HCT116 (cell line): ENCODE measurements around the gene CMIP. TPM values are rescaled to one million over a fixed set of nuclear protein-coding genes. Genes with fewer than 3 reads are reported as not detected.

Experiments
- ATAC-seq: fragments of 200-7000 bp; cut with Tn5 transposase; 2 replicates; pipeline ENCODE4 v1.9.1; 2020; ENCODE audit warnings: mild to moderate bottlenecking, moderate library complexity
- BruUV-seq: library from RNA; stranded (reverse); fragments of 400-500 nt; replicated peaks from 2 replicates; lab custom pipeline; 2021; lab: Mats Ljungman, UMichigan
- CTCF ChIA-PET: fragments of 300-600 bp; sonication (Branson Sonifier 250); formaldehyde crosslinking; loops from one replicate; lab custom pipeline; 2021; ENCODE audit warnings: antibody characterized with exemption; lab: Charles Lee
- POLR2A ChIA-PET: fragments of 300-600, 350-600 bp; sonication (Branson Sonifier 250); formaldehyde crosslinking; loops from one replicate; lab custom pipeline; 2021; ENCODE audit warnings: antibody characterized with exemption; lab: Charles Lee
- RAD21 ChIA-PET, 2 experiments: fragments of 300-600 bp; sonication (Branson Sonifier 250); formaldehyde crosslinking; loops; one replicate each; lab custom pipeline; 2023; ENCODE audit warnings: low total read pairs in 2 of 2; ENCODE audit not compliant: uncharacterized antibody in 2 of 2, unreplicated experiment in 2 of 2, low non-redundant PET in 1 of 2; lab: Charles Lee
- DNase-seq: peaks from one replicate; pipeline ENCODE4 v3.0.0-alpha.2; 2010; ENCODE audit warnings: low read depth, low spot score
- H2AFZ ChIP-seq: fragments of 200-600 bp; shearing (Covaris generic), sonication (generic); 2 replicates; pipeline ENCODE4 v1.6.1; 2017; ENCODE audit warnings: low read depth, mixed run types, mixed read lengths, antibody characterized with exemption, low read length; ENCODE audit not compliant: poor library complexity, severe bottlenecking
- H3K27ac ChIP-seq: 2 replicates; pipeline ENCODE4 v1.5.1; 2012; ENCODE audit warnings: low read depth, low read length
- H3K27me3 ChIP-seq: fragments of 200-600 bp; sonication (generic); 2 replicates; pipeline ENCODE4 v1.6.1; 2016; ENCODE audit warnings: mixed run types, low read length, mixed read lengths; ENCODE audit not compliant: insufficient read depth
- H3K36me3 ChIP-seq, 2 experiments: fragments of 200-500 bp in 1 of 2; fragments of 200-600 bp in 1 of 2; sonication (Bioruptor generic) in 1 of 2; sonication (generic) in 1 of 2; 2 replicates each; pipeline versions ENCODE4 v1.5.1 to v1.6.1; 2014 to 2016; ENCODE audit warnings: low read length in 2 of 2, inconsistent platforms in 1 of 2, mixed read lengths in 1 of 2, mixed run types in 1 of 2; ENCODE audit not compliant: insufficient read depth in 2 of 2, control insufficient read depth in 1 of 2
- H3K4me1 ChIP-seq, 2 experiments: fragments of 200-600 bp in 1 of 2; sonication (generic) in 1 of 2; 2 replicates each; pipeline versions ENCODE4 v1.5.1 to v1.6.1; 2012 to 2017; ENCODE audit warnings: low read length in 2 of 2, inconsistent platforms in 1 of 2, mild to moderate bottlenecking in 1 of 2, mixed read lengths in 1 of 2, mixed run types in 1 of 2, moderate library complexity in 1 of 2; ENCODE audit not compliant: insufficient read depth in 2 of 2, control insufficient read depth in 1 of 2
- H3K4me2 ChIP-seq: fragments of 200-600 bp; sonication (generic); 2 replicates; pipeline ENCODE4 v1.6.1; 2017; ENCODE audit warnings: mixed run types, low read length, mixed read lengths
- H3K4me3 ChIP-seq, 2 experiments: fragments of 200-600 bp in 1 of 2; sonication (generic) in 1 of 2; replicated peaks in 1 of 2; 2 replicates each; pipeline ENCODE4 v1.5.1; 2011 to 2016; ENCODE audit warnings: low read length in 2 of 2, control low read depth in 1 of 2, low read depth in 1 of 2, mild to moderate bottlenecking in 1 of 2, mixed read lengths in 1 of 2, mixed run types in 1 of 2
- H3K79me2 ChIP-seq: fragments of 200-600 bp; sonication (generic); 2 replicates; pipeline ENCODE4 v1.6.1; 2017; ENCODE audit warnings: mild to moderate bottlenecking, mixed run types, low read length, moderate library complexity, mixed read lengths; ENCODE audit not compliant: insufficient read depth
- H3K9ac ChIP-seq: fragments of 200-600 bp; sonication (generic); 2 replicates; pipeline ENCODE4 v1.6.1; 2016; ENCODE audit warnings: low read length, mixed read lengths
- H3K9me2 ChIP-seq: fragments of 200-600 bp; sonication (generic), shearing (Covaris generic); 2 replicates; pipeline ENCODE4 v1.6.1; 2017; ENCODE audit warnings: mixed run types, mild to moderate bottlenecking, moderate library complexity; ENCODE audit not compliant: insufficient read depth
- H3K9me3 ChIP-seq, 2 experiments: fragments of 200-500 bp in 1 of 2; fragments of 200-600 bp in 1 of 2; sonication (Bioruptor generic) in 1 of 2; sonication (generic) in 1 of 2; 2 replicates each; pipeline ENCODE4 v1.6.1; 2014 to 2017; ENCODE audit warnings: low read length in 2 of 2, mixed read lengths in 2 of 2, inconsistent platforms in 1 of 2, low read depth in 1 of 2, mild to moderate bottlenecking in 1 of 2, mixed run types in 1 of 2, moderate library complexity in 1 of 2; ENCODE audit not compliant: control insufficient read depth in 1 of 2, insufficient read depth in 1 of 2
- H4K20me1 ChIP-seq: fragments of 200-600 bp; sonication (generic), shearing (Covaris generic); 2 replicates; pipeline ENCODE4 v1.6.1; 2017; ENCODE audit warnings: mixed run types, mild to moderate bottlenecking, moderate library complexity; ENCODE audit not compliant: insufficient read depth
- CBX3 ChIP-seq: IDR thresholded peaks from 2 replicates; pipeline ENCODE4 v1.6.1; 2012; ENCODE audit warnings: low read depth
- CTCF ChIP-seq, 3 experiments: fragments of 200-600 bp in 1 of 3; sonication (generic) in 1 of 3; IDR thresholded peaks in 2 of 3; conservative IDR thresholded peaks in 1 of 3; 2 replicates each; pipeline ENCODE4 v1.5.1; 2012 to 2017; ENCODE audit warnings: low read depth in 2 of 3, low read length in 2 of 3, antibody characterized with exemption in 1 of 3, borderline replicate concordance in 1 of 3, control low read depth in 1 of 3, mild to moderate bottlenecking in 1 of 3, mixed read lengths in 1 of 3, mixed run types in 1 of 3, moderate library complexity in 1 of 3; ENCODE audit not compliant: insufficient read depth in 1 of 3
- ELF1 ChIP-seq: IDR thresholded peaks from 2 replicates; pipeline ENCODE4 v1.6.1; 2012; ENCODE audit warnings: low read depth, borderline replicate concordance
- FOSL1 ChIP-seq: IDR thresholded peaks from 2 replicates; pipeline ENCODE4 v1.6.1; 2012; ENCODE audit warnings: low read depth
- JUND ChIP-seq: IDR thresholded peaks from 2 replicates; pipeline ENCODE4 v1.6.1; 2012
- MAX ChIP-seq: IDR thresholded peaks from 2 replicates; pipeline ENCODE4 v1.6.1; 2012
- POLR2A ChIP-seq: IDR thresholded peaks from 2 replicates; pipeline ENCODE4 v1.7.0; 2011; ENCODE audit warnings: borderline replicate concordance; ENCODE audit not compliant: insufficient read depth, insufficient read length; ENCODE audit errors: extremely low read depth
- POLR2AphosphoS5 ChIP-seq: IDR thresholded peaks from 2 replicates; pipeline ENCODE4 v1.6.1; 2011; ENCODE audit warnings: mild to moderate bottlenecking, low read depth, low read length, moderate library complexity
- RAD21 ChIP-seq: IDR thresholded peaks from 2 replicates; pipeline ENCODE4 v1.6.1; 2012; ENCODE audit warnings: low read depth, mild to moderate bottlenecking
- REST ChIP-seq: IDR thresholded peaks from 2 replicates; pipeline ENCODE4 v1.6.1; 2012; ENCODE audit warnings: low read depth
- SIN3A ChIP-seq: IDR thresholded peaks from 2 replicates; pipeline ENCODE4 v1.6.1; 2012; ENCODE audit warnings: low read depth
- SP1 ChIP-seq: IDR thresholded peaks from 2 replicates; pipeline ENCODE4 v1.6.1; 2012; ENCODE audit warnings: low read depth
- TCF7L2 ChIP-seq: IDR thresholded peaks from 2 replicates; pipeline ENCODE4 v1.7.0; 2011; ENCODE audit warnings: borderline replicate concordance, inconsistent platforms; ENCODE audit not compliant: insufficient read depth, insufficient read length; ENCODE audit errors: extremely low read depth
- YY1 ChIP-seq: IDR thresholded peaks from 2 replicates; pipeline ENCODE4 v1.6.1; 2011; ENCODE audit warnings: low read length, low read depth, moderate library complexity, mild to moderate bottlenecking; ENCODE audit not compliant: insufficient replicate concordance; ENCODE audit errors: extremely low read depth
- intact Hi-C: fragments of 100-400 bp; cut with micrococcal nuclease; formaldehyde crosslinking; loops from 2 replicates; pipeline ENCODE4 v1.10.0; 2022
- total RNA-seq: library from RNA; stranded (reverse); gene quantifications from one replicate; pipeline ENCODE4 v1.2.1, GENCODE V29; 2021; ENCODE audit not compliant: unreplicated experiment

Gene CMIP
- total RNA-seq, 1 experiment from 2014 or later = 64.6 TPM

DNA sequence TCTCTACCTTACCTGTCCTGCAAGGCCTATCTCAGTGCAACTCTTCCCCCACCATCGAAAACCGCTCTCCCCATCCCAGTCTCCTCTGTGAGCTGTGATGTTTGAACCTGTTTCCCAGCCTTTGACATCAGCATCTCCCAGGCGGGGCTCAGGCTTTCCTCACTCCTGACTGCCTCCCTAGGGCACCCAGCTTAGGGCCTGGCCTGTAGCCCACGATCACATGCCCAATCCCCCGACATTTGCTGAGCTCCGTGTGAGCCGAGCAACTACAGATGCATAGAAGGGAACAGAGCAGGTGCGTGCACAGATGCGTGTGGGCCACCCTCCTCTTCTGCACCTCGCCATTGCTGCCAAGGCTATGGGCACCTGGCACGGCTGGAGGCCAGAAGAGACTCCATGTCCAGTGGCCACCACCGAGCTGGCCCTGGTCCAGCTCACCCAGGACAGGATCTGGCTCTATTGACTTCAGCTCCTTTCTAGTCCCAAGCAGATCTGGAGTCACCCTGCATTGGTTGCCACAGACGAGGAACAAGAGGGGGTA is 35.5 kb upstream of the CMIP start (continued):
- TF ChIP-seq CBX3 (no peak), ELF1 (no peak), CTCF (IDR thresholded peaks at IDR 0.05 in 2 of 3, conservative IDR thresholded peaks at IDR 0.05 in 1 of 3; ENCODE audit: borderline replicate concordance in 1 of 3, insufficient read depth in 1 of 3, low read depth in 2 of 3, low read length in 2 of 3) (no peak), FOSL1 (no peak), SIN3A (no peak), JUND (no peak), MAX (no peak), RAD21 (no peak), POLR2AphosphoS5 (no peak), POLR2A (no peak)

DNA sequence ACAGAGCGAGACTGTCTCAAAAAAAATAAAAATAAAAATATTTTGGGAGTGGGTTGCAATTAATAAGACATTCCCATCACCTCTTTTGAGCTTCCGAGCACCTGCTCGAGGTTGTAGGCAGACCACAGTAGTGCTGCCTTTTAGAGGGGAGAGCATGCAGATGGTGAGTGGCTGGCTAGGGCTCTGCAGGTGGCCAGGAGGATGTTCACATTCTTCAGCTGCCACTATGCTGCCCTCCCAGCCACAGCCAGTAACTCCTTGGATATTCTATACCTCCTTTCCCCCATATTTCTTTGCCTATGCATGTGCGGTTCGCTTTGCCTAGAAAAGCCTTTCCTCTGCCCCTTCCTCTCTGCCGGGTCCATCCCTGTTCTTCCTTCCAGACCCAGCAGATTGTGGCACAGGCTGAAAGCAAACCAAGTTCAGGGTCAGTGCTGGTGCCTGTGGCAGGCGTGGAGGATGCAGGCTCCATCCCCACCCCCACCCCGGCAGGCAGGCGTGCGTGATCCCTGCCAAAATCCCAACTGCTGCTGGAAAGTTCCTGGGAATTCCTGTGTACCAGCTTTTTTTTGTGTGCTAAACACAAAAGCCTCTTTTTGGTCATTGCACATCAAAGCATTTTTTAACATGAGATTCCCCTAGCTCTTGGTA is 33.8 kb upstream of the CMIP start:
- intact Hi-C loops = no loop called here
- Histone ChIP-seq H3K27me3 (no peaks in the 10 kb centered on the region), H3K4me1 (peaks cover 19 to 51% of the 10 kb centered on the region in 2 experiments), H3K9ac (peak overlapping the region; percentile 17), H3K9me2 (no peaks in the 10 kb centered on the region), H3K9me3 (no peaks in the 10 kb centered on the region), H3K4me2 (peak overlapping the region; percentile 31), H3K4me3 (no peak overlapping the region), H3K27ac (no peak overlapping the region), H3K36me3 (no peaks in the 10 kb centered on the region), H2AFZ (no peak overlapping the region), H4K20me1 (no peaks in the 10 kb centered on the region), H3K79me2 (no peaks in the 10 kb centered on the region)
- ChIA-PET CTCF (interaction anchor here (0.8 to 1.3 kb wide), 2 partner anchors 10 to 175 kb away, joined by 3 read pairs; no protein-coding TSS in a partner anchor), RAD21 (no interaction called here), POLR2A (interaction anchor here (0.7 kb wide), 1 partner anchor 196 kb away, joined by 3 read pairs; no protein-coding TSS in a partner anchor)
- BruUV-seq = no TSS peak
- no peak for ATAC-seq
- TF ChIP-seq YY1 (no peak), CBX3 (no peak), SP1 (no peak), POLR2A (no peak), REST (no peak), RAD21 (no peak), TCF7L2 (no peak)
- DNase-seq = no peak
